HEK293T (cell line): Measurements from ENCODE around the gene OXTR.

Experiments used
- FOXK2 ChIP-seq: fragments of 450-650 bp; IDR thresholded peaks from 2 replicates; pipeline ENCODE4 v1.6.1; 2016; ENCODE audit warnings: mild to moderate bottlenecking
- FOXM1 ChIP-seq: fragments of 450-650 bp; IDR thresholded peaks from 2 replicates; pipeline ENCODE4 v1.6.1; 2017; ENCODE audit warnings: mild to moderate bottlenecking, borderline replicate concordance
- HDGF ChIP-seq: fragments of 450-650 bp; IDR thresholded peaks from 2 replicates; pipeline ENCODE4 v1.6.1; 2017; ENCODE audit warnings: antibody characterized with exemption, borderline replicate concordance
- L3MBTL2 ChIP-seq: fragments of 450-650 bp; conservative IDR thresholded peaks from 2 replicates; pipeline ENCODE4 v1.6.1; 2016; ENCODE audit warnings: mild to moderate bottlenecking
- SUZ12 ChIP-seq: fragments of 450-650 bp; IDR thresholded peaks from 2 replicates; pipeline ENCODE4 v1.6.1; 2016; ENCODE audit warnings: mild to moderate bottlenecking

GRCh38 chr3:8778475-8778874 lies 9.1 kb upstream of the OXTR start:
- no peak for TF ChIP-seq FOXM1
- TF ChIP-seq HDGF = no peak
- TF ChIP-seq L3MBTL2 = no peak
- no peak for TF ChIP-seq SUZ12
- no peak for TF ChIP-seq FOXK2
